SK-N-MC (cell line): ENCODE data around the gene MRGPRF.

Experiments used
- EZH2 ChIP-seq: fragments of 200-600 bp; sonication (generic); IDR thresholded peaks from one replicate; pipeline ENCODE4 v1.6.1; 2017; ENCODE audit warnings: antibody characterized with exemption
- FOXP2 ChIP-seq: optimal IDR thresholded peaks from 2 replicates; pipeline ENCODE3; 2011; ENCODE audit warnings: mild to moderate bottlenecking, moderate library complexity; ENCODE audit not compliant: insufficient read depth; ENCODE audit errors: extremely low read length, control extremely low read depth
- POLR2AphosphoS5 ChIP-seq: IDR thresholded peaks from 2 replicates; pipeline ENCODE4 v1.6.1; 2012; ENCODE audit warnings: mild to moderate bottlenecking, low read depth, low read length, borderline replicate concordance

- TF ChIP-seq POLR2AphosphoS5 (no peak), EZH2 (no peak), FOXP2 (no peak)
These were observed 23.0 kb downstream of the MRGPRF start for GRCh38 chr11:68989936-68990606.
